PC-9 (cell line): ENCODE measurements around the gene ZNF284. TPM values are rescaled to one million over a fixed set of nuclear protein-coding genes. Genes with fewer than 3 reads are reported as not detected.
A peak's percentile ranks its signal among the peaks of the same experiment; 100 is the strongest.
"Not testable (repeated sequence)": the region's sequence is repeated elsewhere in the genome, so short reads cannot be mapped to it uniquely, and the experiment has no call there.

Experiments
- BruUV-seq: library from RNA; stranded (reverse); fragments of 400-500 nt; replicated peaks from 2 replicates; lab custom pipeline; 2021; lab: Mats Ljungman, UMichigan
- CTCF ChIA-PET: fragments of 300-600 bp; sonication (Branson Sonifier 250); formaldehyde crosslinking; loops from one replicate; lab custom pipeline; 2022; ENCODE audit warnings: antibody characterized with exemption; lab: Charles Lee
- POLR2A ChIA-PET: fragments of 300-600 bp; sonication (Branson Sonifier 250); formaldehyde crosslinking; loops from one replicate; lab custom pipeline; 2022; ENCODE audit warnings: antibody characterized with exemption; ENCODE audit not compliant: unreplicated experiment; lab: Charles Lee
- DNase-seq, 2 experiments: peaks; one replicate each; pipeline versions ENCODE4 v3.0.0 to v3.0.0-alpha.2; 2015 to 2022; ENCODE audit warnings: mixed read lengths in 1 of 2
- H2AFZ ChIP-seq: fragments of 200-600 bp; sonication (generic); 2 replicates; pipeline ENCODE4 v1.8.1; 2017; ENCODE audit warnings: antibody characterized with exemption
- H3F3A ChIP-seq: fragments of 200-600 bp; sonication (generic); 2 replicates; pipeline ENCODE4 v1.8.1; 2017; ENCODE audit warnings: antibody characterized with exemption, mild to moderate bottlenecking, low read depth; ENCODE audit not compliant: insufficient read depth
- H3K27ac ChIP-seq: fragments of 200-600 bp; sonication (generic); 2 replicates; pipeline ENCODE4 v1.6.1; 2016; ENCODE audit warnings: mixed run types
- H3K27me3 ChIP-seq: fragments of 200-600 bp; sonication (generic); 2 replicates; pipeline ENCODE4 v1.6.1; 2016; ENCODE audit warnings: low read depth, mixed run types; ENCODE audit not compliant: insufficient read depth
- H3K36me3 ChIP-seq: fragments of 200-600 bp; sonication (generic); 2 replicates; pipeline ENCODE4 v1.6.1; 2016; ENCODE audit warnings: low read depth, mixed run types
- H3K4me1 ChIP-seq: fragments of 200-600 bp; sonication (generic); replicated peaks from 2 replicates; pipeline ENCODE4 v1.6.1; 2016; ENCODE audit warnings: mixed run types; ENCODE audit not compliant: insufficient read depth
- H3K4me2 ChIP-seq: fragments of 200-600 bp; sonication (generic); 2 replicates; pipeline ENCODE4 v1.6.1; 2017; ENCODE audit warnings: mixed run types
- H3K4me3 ChIP-seq: fragments of 200-600 bp; sonication (generic); 2 replicates; pipeline ENCODE4 v1.6.1; 2016; ENCODE audit warnings: mixed run types
- H3K79me2 ChIP-seq: fragments of 200-600 bp; sonication (generic); 2 replicates; pipeline ENCODE4 v1.6.1; 2017; ENCODE audit warnings: low read depth, mixed run types
- H3K9me2 ChIP-seq: fragments of 200-600 bp; sonication (generic); 2 replicates; pipeline ENCODE4 v1.8.1; 2017; ENCODE audit warnings: mild to moderate bottlenecking; ENCODE audit not compliant: insufficient read depth
- H3K9me3 ChIP-seq: fragments of 200-600 bp; sonication (generic); 2 replicates; pipeline ENCODE4 v1.8.1; 2016; ENCODE audit warnings: low read depth; ENCODE audit not compliant: insufficient read depth
- H4K20me1 ChIP-seq: fragments of 200-600 bp; sonication (generic); 2 replicates; pipeline ENCODE4 v1.8.1; 2017; ENCODE audit not compliant: insufficient read depth
- CTCF ChIP-seq: fragments of 200-600 bp; sonication (generic); conservative IDR thresholded peaks from 2 replicates; pipeline ENCODE4 v1.6.1; 2017; ENCODE audit warnings: mixed run types, antibody characterized with exemption, mild to moderate bottlenecking, moderate library complexity
- EZH2 ChIP-seq: fragments of 200-600 bp; sonication (generic); IDR thresholded peaks from 2 replicates; pipeline ENCODE4 v1.8.0; 2017; ENCODE audit warnings: antibody characterized with exemption, low read depth
- intact Hi-C: fragments of 100-400 bp; cut with micrococcal nuclease; formaldehyde crosslinking; loops from one replicate; pipeline ENCODE4 v1.10.0; 2022; ENCODE audit not compliant: unreplicated experiment
- total RNA-seq: library from RNA; stranded (reverse); gene quantifications from 2 replicates; pipeline ENCODE4 v1.2.3, GENCODE V29; 2021

ZNF284 gene
- total RNA-seq, 1 experiment from 2014 or later = 2.0 TPM

GRCh38 chr19:44113784-44114390 is 41.9 kb downstream of the ZNF284 start:
- Histone ChIP-seq H3K4me2 (peak overlapping the region; percentile 73), H4K20me1 (no peaks in the 10 kb centered on the region), H3F3A (no peaks in the 10 kb centered on the region), H3K27me3 (no peaks in the 10 kb centered on the region), H3K4me1 (peaks cover 14% of the 10 kb centered on the region; the same call in 1 of the 2 replicates), H3K9me3 (peaks cover 23% of the 10 kb centered on the region), H3K36me3 (no peaks in the 10 kb centered on the region; the same call in 1 of the 2 replicates), H2AFZ (peak overlapping the region; percentile 93), H3K4me3 (peak overlapping the region; percentile 80), H3K27ac (no peak overlapping the region), H3K9me2 (no peaks in the 10 kb centered on the region), H3K79me2 (no peaks in the 10 kb centered on the region)
- no peak for DNase-seq
- POLR2A ChIA-PET = no interaction called here
- CTCF ChIA-PET = no interaction called here
- intact Hi-C loops = loop anchor here (1.0 to 10.0 kb wide), 7 partner anchors 20 to 191 kb away; partner anchors contain the start of genes ZNF155, ZNF222, ZNF224 and ZNF235
- TSS peak; percentile 68 for BruUV-seq
- TF ChIP-seq CTCF = no peak
- TF ChIP-seq EZH2 = no peak

- BruUV-seq, H3K4me3 ChIP-seq, CTCF ChIA-PET, H3K4me1 ChIP-seq, H3K9me2 ChIP-seq, H3K79me2 ChIP-seq, H3K27me3 ChIP-seq, H3F3A ChIP-seq, H3K36me3 ChIP-seq, POLR2A ChIA-PET, DNase-seq, H3K4me2 ChIP-seq, H2AFZ ChIP-seq, H3K9me3 ChIP-seq, intact Hi-C loops, H3K27ac ChIP-seq, H4K20me1 ChIP-seq: not testable (repeated sequence)
Observed at GRCh38 chr19:44121162-44121561, 49.2 kb downstream of the ZNF284 start.

- no peak overlapping the region for H3K27ac ChIP-seq
- no peaks in the 10 kb centered on the region for H3F3A ChIP-seq
- no peaks in the 10 kb centered on the region for H3K79me2 ChIP-seq
- no peak overlapping the region for H2AFZ ChIP-seq
- peaks cover 56% of the 10 kb centered on the region for H3K9me3 ChIP-seq
- CTCF ChIA-PET = no interaction called here
- no peak overlapping the region for H3K4me2 ChIP-seq
- no peak for TF ChIP-seq EZH2
- no peak for TF ChIP-seq CTCF
- H3K4me1 ChIP-seq = no peaks in the 10 kb centered on the region
- no peaks in the 10 kb centered on the region for H3K9me2 ChIP-seq
- peaks cover 28% of the 10 kb centered on the region for H3K36me3 ChIP-seq
- intact Hi-C loops = no loop called here
- DNase-seq = no peak
- POLR2A ChIA-PET = no interaction called here
- 0 out of 2 replicates have a peak overlapping the region, but pooled peaks have one; percentile 5 for H3K4me3 ChIP-seq
- BruUV-seq = no TSS peak
- no peaks in the 10 kb centered on the region for H4K20me1 ChIP-seq
- H3K27me3 ChIP-seq = no peaks in the 10 kb centered on the region
Observed at GRCh38 chr19:44131955-44132354, 60.0 kb downstream of the ZNF284 start.

Other genes with a start within 250 kb of the ZNF284 start
- gene ZNF283, start 244.8 kb upstream of the ZNF284 start, total RNA-seq = 14.8 and 15.2 TPM in 2 replicates
- gene ZNF404, start 188.2 kb upstream of the ZNF284 start, total RNA-seq = 0.24 TPM in 1 of 2 replicates, not detected in the other
- gene ZNF45, start 136.9 kb upstream of the ZNF284 start, total RNA-seq = 6.9 and 10.3 TPM in 2 replicates
- 1.7 and 1.9 TPM in 2 replicates for gene ZNF221, start 120.9 kb upstream of the ZNF284 start, total RNA-seq
- gene ZNF155, start 88.0 kb upstream of the ZNF284 start, total RNA-seq = 5.0 and 6.1 TPM in 2 replicates
- 4.0 and 4.8 TPM in 2 replicates for gene ZNF230, start 69.2 kb upstream of the ZNF284 start, total RNA-seq
- gene ZNF222, start 46.8 kb upstream of the ZNF284 start, total RNA-seq = 1.8 and 2.1 TPM in 2 replicates
- 3.5 and 4.2 TPM in 2 replicates for gene ZNF223, start 20.1 kb upstream of the ZNF284 start, total RNA-seq
- gene ZNF224, start 22.2 kb downstream of the ZNF284 start, total RNA-seq = 29.3 and 30.9 TPM in 2 replicates
- gene ZNF225, start 41.2 kb downstream of the ZNF284 start, total RNA-seq = 3.5 and 5.4 TPM in 2 replicates
- 6.0 and 8.6 TPM in 2 replicates for gene ZNF234, start 69.4 kb downstream of the ZNF284 start, total RNA-seq
- 12.9 and 21.7 TPM in 2 replicates for gene ZNF226, start 92.9 kb downstream of the ZNF284 start, total RNA-seq
- gene ZNF227, start 140.4 kb downstream of the ZNF284 start, total RNA-seq = 14.2 and 16.5 TPM in 2 replicates
- 0.41 and 0.88 TPM in 2 replicates for gene ZNF233, start 187.7 kb downstream of the ZNF284 start, total RNA-seq
- 4.3 and 5.9 TPM in 2 replicates for gene ZNF235, start 232.9 kb downstream of the ZNF284 start, total RNA-seq